AG04450 (cell line): Measurements from ENCODE around the gene P2RX5. TPM values are rescaled to one million over a fixed set of nuclear protein-coding genes. Genes with fewer than 3 reads are reported as not detected.

Experiments used
- CTCF ChIA-PET: fragments of 300-600, 350-600 bp; formaldehyde crosslinking; extraction: SDS; loops from one replicate; lab custom pipeline; 2022; ENCODE audit warnings: antibody characterized with exemption, inconsistent platforms; lab: Charles Lee
- POLR2A ChIA-PET: fragments of 350-600 bp; formaldehyde crosslinking; extraction: SDS; loops from one replicate; lab custom pipeline; 2021; ENCODE audit warnings: antibody characterized with exemption, inconsistent platforms; lab: Yijun Ruan, JAX
- DNase-seq: peaks from one replicate; pipeline ENCODE4 v3.0.0-alpha.2; 2011; ENCODE audit warnings: low read depth, low spot score
- H3K27ac ChIP-seq: one replicate; pipeline ENCODE4 v1.5.1; 2012; ENCODE audit warnings: low read depth, low read length, control low read depth
- H3K27me3 ChIP-seq: one replicate; pipeline ENCODE4 v1.6.0; 2012; ENCODE audit warnings: low read length; ENCODE audit not compliant: control insufficient read depth, insufficient read depth
- H3K4me3 ChIP-seq: 2 replicates; pipeline ENCODE4 v1.5.1; 2011; ENCODE audit warnings: mild to moderate bottlenecking, low read depth, low read length, control low read depth
- H3K9me3 ChIP-seq: 2 replicates; pipeline ENCODE4 v1.5.1; 2012; ENCODE audit warnings: low read length; ENCODE audit not compliant: control insufficient read depth, insufficient read depth
- CTCF ChIP-seq: IDR thresholded peaks from 2 replicates; pipeline ENCODE4 v1.5.1; 2011; ENCODE audit warnings: low read depth, low read length, control low read depth, inconsistent platforms
- polyA plus RNA-seq: library from polyadenylated mRNA; depleted of rRNA; stranded (reverse); fragments of >200 nt; gene quantifications from 2 replicates; pipeline ENCODE4 v1.2.3, GENCODE V29; 2011

P2RX5 gene
- polyA plus RNA-seq, 1 experiment = 4.5 TPM

GRCh38 chr17:3647769-3648555 lies 48.0 kb downstream of the P2RX5 start:
- peak; percentile 61 for TF ChIP-seq CTCF
- CTCF ChIA-PET = interaction anchor here (0.6 to 4.8 kb wide), 12 partner anchors 10 to 861 kb away, joined by 3 to 28 read pairs (median 4); partner anchors contain the start of genes CTNS and SHPK
- no peak for DNase-seq
- no peaks in the 10 kb centered on the region for H3K9me3 ChIP-seq
- no peak overlapping the region for H3K27ac ChIP-seq
- no peaks in the 10 kb centered on the region for H3K27me3 ChIP-seq
- POLR2A ChIA-PET = interaction anchor here (0.7 to 1.3 kb wide), 3 partner anchors 9 to 599 kb away, joined by 3 read pairs; partner anchors contain the start of genes CTNS and SHPK
- H3K4me3 ChIP-seq = no peak overlapping the region

- Histone ChIP-seq H3K27ac (no peak overlapping the region), H3K4me3 (no peak overlapping the region), H3K9me3 (no peaks in the 10 kb centered on the region), H3K27me3 (no peaks in the 10 kb centered on the region)
- CTCF ChIA-PET = interaction anchor here (1.0 to 4.8 kb wide), 9 partner anchors 11 to 820 kb away, joined by 3 to 28 read pairs (median 5); partner anchors contain the start of genes CTNS and SHPK
- POLR2A ChIA-PET = interaction anchor here (1.3 kb wide), 1 partner anchor 598 kb away, joined by 3 read pairs; no protein-coding TSS in a partner anchor
- no peak for DNase-seq
- no peak for TF ChIP-seq CTCF
Measured at GRCh38 chr17:3647251-3647650, 48.7 kb downstream of the P2RX5 start.

- Histone ChIP-seq H3K27me3 (no peaks in the 10 kb centered on the region), H3K9me3 (no peaks in the 10 kb centered on the region), H3K27ac (no peak overlapping the region), H3K4me3 (no peak overlapping the region)
- TF ChIP-seq CTCF = no peak
- ChIA-PET CTCF (interaction anchor here (1.6 kb wide), 1 partner anchor 597 kb away, joined by 6 read pairs; no protein-coding TSS in a partner anchor), POLR2A (no interaction called here)
- DNase-seq = no peak
Measured at GRCh38 chr17:3645310-3645709, 50.6 kb downstream of the P2RX5 start.

GRCh38 chr17:3643889-3644349 lies 52.0 kb downstream of the P2RX5 start:
- Histone ChIP-seq H3K27me3 (no peaks in the 10 kb centered on the region), H3K27ac (no peak overlapping the region), H3K4me3 (no peak overlapping the region), H3K9me3 (no peaks in the 10 kb centered on the region)
- ChIA-PET POLR2A (interaction anchor here (0.5 to 1.5 kb wide), 2 partner anchors 24 to 500 kb away, joined by 4 to 6 read pairs; no protein-coding TSS in a partner anchor), CTCF (interaction anchor here (1.6 kb wide), 1 partner anchor 596 kb away, joined by 6 read pairs; no protein-coding TSS in a partner anchor)
- DNase-seq = no peak
- TF ChIP-seq CTCF = no peak
